Osteocyte (in vitro differentiated cells): Measurements from ENCODE around the gene CTBP2. TPM values are rescaled to one million over a fixed set of nuclear protein-coding genes. Genes with fewer than 3 reads are reported as not detected.
A peak's percentile ranks its signal among the peaks of the same experiment; 100 is the strongest.

Experiments
- DNase-seq: peaks from one replicate; pipeline ENCODE4 v3.0.0; 2021; ENCODE audit warnings: mixed read lengths; ENCODE audit not compliant: unreplicated experiment; ENCODE audit errors: extremely low spot score
- H3K27ac Mint-ChIP-seq: one replicate; pipeline ENCODE4 v1.8.0; 2021; ENCODE audit warnings: mild to moderate bottlenecking, mixed read lengths; ENCODE audit not compliant: unreplicated experiment
- H3K27me3 Mint-ChIP-seq: one replicate; pipeline ENCODE4 v1.8.0; 2021; ENCODE audit warnings: mixed read lengths; ENCODE audit not compliant: unreplicated experiment
- H3K36me3 Mint-ChIP-seq: one replicate; pipeline ENCODE4 v1.8.0; 2021; ENCODE audit warnings: mixed read lengths; ENCODE audit not compliant: unreplicated experiment
- H3K4me1 Mint-ChIP-seq: one replicate; pipeline ENCODE4 v1.8.0; 2021; ENCODE audit warnings: mixed read lengths; ENCODE audit not compliant: unreplicated experiment
- H3K4me3 Mint-ChIP-seq: one replicate; pipeline ENCODE4 v1.8.0; 2021; ENCODE audit warnings: mild to moderate bottlenecking, moderate library complexity, mixed read lengths; ENCODE audit not compliant: unreplicated experiment
- H3K9me3 Mint-ChIP-seq: one replicate; pipeline ENCODE4 v1.8.0; 2021; ENCODE audit warnings: mixed read lengths; ENCODE audit not compliant: unreplicated experiment
- CTCF ChIP-seq: fragments of 200-600 bp; sonication (generic); IDR thresholded peaks from 2 replicates; pipeline ENCODE4 v1.5.0; 2021; ENCODE audit warnings: antibody characterized with exemption, mild to moderate bottlenecking, moderate library complexity
- total RNA-seq: library from RNA; stranded (reverse); gene quantifications from 2 replicates; pipeline ENCODE4 v1.2.1, GENCODE V29; 2021

CTBP2 gene
- total RNA-seq, 1 donor from 2014 or later, result 125 TPM

GRCh38 chr10:124993736-124994451, 166.5 kb downstream of the CTBP2 start:
- peaks cover 56% of the 10 kb centered on the region for H3K36me3 Mint-ChIP-seq
- H3K4me1 Mint-ChIP-seq, result peaks cover 9% of the 10 kb centered on the region
- H3K27ac Mint-ChIP-seq, result no peak overlapping the region
- H3K9me3 Mint-ChIP-seq, result no peaks in the 10 kb centered on the region
- H3K4me3 Mint-ChIP-seq, result no peak overlapping the region
- TF ChIP-seq CTCF, result no peak
- no peaks in the 10 kb centered on the region for H3K27me3 Mint-ChIP-seq
- no peak for DNase-seq

- no peak for TF ChIP-seq CTCF
- no peaks in the 10 kb centered on the region for H3K27me3 Mint-ChIP-seq
- H3K9me3 Mint-ChIP-seq, result no peaks in the 10 kb centered on the region
- H3K4me1 Mint-ChIP-seq, result peaks cover 9% of the 10 kb centered on the region
- no peak overlapping the region for H3K27ac Mint-ChIP-seq
- H3K36me3 Mint-ChIP-seq, result peaks cover 62% of the 10 kb centered on the region
- DNase-seq, result no peak
- no peak overlapping the region for H3K4me3 Mint-ChIP-seq
These were observed 167.0 kb downstream of the CTBP2 start for GRCh38 chr10:124993345-124993708.

- Mint-ChIP-seq H3K4me1 (peaks cover 9% of the 10 kb centered on the region), H3K27ac (no peak overlapping the region), H3K36me3 (peaks cover 66% of the 10 kb centered on the region), H3K4me3 (no peak overlapping the region), H3K9me3 (no peaks in the 10 kb centered on the region), H3K27me3 (no peaks in the 10 kb centered on the region)
- TF ChIP-seq CTCF, result peak; percentile 72
- peak; percentile 83 for DNase-seq
These were observed 167.7 kb downstream of the CTBP2 start for GRCh38 chr10:124992462-124993344.

- Mint-ChIP-seq H3K27me3 (no peaks in the 10 kb centered on the region), H3K4me3 (no peak overlapping the region), H3K27ac (no peak overlapping the region), H3K36me3 (peaks cover 66% of the 10 kb centered on the region), H3K9me3 (no peaks in the 10 kb centered on the region), H3K4me1 (peaks cover 9% of the 10 kb centered on the region)
- DNase-seq, result no peak
- no peak for TF ChIP-seq CTCF
These were observed 168.5 kb downstream of the CTBP2 start for GRCh38 chr10:124991835-124992234.
